Stimulated activated CD8-positive, alpha-beta memory T cell treated with anti-CD3 and anti-CD28 coated beads, Interleukin-15, amount 100 ng/mL, for 4 hours (primary cell): ENCODE results near the gene KDELR1.
"Not testable (repeated sequence)": the region's sequence is repeated elsewhere in the genome, so short reads cannot be mapped to it uniquely, and the experiment has no call there.

Experiments
- DNase-seq, 2 donors: peaks; one replicate each; pipeline ENCODE4 v3.0.0-alpha.2; 2020; ENCODE audit warnings: low read depth in 2 of 2

KDELR1 gene

DNA sequence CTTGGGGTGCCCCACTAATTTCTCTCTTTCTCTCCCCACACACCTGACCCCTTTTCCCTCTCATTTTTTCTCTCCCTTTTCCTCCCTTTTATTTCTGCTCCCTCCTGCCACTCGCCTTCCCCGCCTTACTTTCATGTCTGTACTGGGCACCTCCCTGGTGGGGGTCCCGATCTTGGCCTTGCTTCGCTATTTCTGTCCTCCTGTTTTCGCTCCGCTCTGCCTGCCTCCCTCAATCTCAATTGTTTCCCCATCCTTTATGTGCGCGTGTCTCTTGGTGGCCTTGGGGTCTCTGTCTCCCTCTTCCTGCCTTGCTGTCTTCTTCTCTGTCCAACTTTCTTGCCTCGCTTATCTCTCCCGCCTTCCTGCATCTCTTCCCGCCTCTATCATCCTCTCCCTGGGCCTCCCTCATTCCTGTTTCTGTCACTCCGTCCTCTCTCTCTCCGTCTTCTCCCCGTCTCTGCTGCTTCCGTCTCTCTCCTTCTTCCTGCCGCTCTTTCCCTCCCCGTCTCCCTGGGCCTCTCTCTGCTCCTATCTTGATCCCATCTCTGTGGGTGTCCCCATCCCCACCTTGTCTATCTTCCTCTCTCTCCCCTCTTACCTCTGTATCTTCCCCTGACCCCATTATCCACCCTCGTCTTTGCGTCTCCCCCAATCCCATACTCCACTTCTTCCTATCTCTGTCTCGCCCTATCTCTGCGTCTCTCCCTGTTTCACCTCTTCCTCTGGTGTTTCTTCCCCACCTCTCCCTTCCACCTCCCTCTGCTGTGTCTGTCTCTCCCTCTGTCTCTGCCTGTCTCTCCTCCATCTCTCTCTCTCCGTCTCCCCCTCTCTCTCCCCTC lies 6.1 kb upstream of the KDELR1 start:
- no peak for DNase-seq

DNA sequence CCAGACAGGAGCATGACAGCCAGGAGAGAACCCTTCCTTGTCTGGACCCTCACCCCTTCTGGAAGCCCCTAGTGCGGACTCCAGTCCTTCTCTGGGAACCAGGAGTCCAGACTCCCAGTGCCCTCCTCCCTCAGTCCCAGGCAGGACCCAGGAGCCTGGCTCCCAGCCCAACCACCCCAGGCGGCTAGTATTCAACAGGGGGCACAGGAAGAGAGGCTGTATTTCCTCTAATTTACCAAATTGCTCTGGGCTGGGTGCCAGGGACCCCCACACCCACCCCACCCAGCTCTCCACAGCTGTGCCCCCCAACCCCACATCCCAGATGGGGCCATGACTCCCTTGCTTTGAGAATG lies 5.4 kb upstream of the KDELR1 start:
- DNase-seq: no peak

DNA sequence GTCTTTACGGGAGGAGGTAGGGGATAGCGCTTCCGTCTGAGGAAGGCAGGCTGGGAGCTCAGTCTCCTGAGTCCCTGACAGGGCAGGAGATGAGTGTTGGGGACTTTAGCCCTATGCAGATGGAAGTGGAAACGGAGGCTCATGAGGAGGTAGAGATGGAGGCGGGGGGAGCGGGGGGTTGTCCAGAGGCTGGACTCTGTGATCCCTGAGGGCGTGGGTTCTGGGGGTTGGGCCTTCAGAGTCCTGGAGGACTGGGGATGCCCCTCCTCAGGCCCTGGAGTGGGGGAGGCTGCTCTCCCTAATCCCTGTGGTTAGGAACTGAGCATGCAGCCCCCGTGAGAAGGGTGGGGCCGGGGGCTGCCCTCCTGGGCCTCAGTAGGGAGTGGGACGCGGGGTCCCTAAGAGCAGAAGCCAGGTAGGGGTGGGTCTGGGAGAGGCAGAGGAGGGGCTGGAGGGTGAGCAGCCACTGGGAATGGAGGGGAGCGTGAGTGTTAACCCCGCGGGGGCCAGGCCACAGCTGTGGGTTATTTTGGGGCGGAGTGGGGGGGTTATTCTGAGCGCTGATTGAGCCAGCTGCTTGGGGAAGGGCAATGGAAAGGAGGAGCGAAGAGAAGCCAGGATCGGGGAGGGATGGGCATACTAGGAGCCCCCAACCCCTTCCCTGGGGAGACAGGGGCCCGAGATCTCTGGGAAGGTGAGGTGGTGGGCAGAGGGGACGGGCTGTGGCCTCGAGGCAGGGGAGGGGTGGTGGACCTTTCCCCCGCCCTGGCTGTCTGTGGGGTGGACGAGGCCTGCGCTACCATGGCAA lies 4.9 kb upstream of the KDELR1 start:
- DNase-seq: no peak

DNA sequence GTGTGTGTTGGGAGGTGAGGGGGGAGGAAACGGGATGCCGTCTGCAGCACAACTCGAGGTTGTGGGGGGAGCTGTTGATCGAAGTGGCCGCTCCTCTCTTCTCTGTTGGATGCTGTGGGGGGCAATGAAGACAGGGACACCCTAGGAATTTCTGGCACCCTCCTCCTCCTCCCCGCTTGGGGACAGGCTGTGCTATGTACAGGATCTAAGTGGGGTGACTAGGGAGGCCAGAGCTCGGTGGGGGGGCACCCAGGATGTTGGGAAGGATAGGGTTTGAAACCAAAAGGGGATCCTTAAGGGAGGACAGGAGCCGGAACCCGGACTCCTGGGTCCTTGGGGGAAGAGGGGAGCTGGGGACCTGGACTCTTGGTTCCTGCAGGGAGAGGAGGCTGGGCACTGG lies 4.1 kb upstream of the KDELR1 start:
- no peak for DNase-seq

DNA sequence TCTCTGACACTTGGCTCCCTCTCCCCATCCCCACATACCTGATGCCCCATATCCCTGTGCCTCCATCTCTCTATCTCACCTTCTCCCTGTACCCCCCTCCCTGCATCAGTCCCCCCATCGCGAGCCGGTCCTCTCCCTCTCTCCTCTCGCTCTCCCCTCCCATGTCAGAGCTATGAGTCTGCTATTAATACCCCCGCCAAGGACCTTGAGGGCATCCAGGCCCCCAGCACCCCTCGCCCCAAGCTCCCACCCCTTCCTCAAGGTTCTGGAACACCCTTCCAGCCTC lies 3.8 kb upstream of the KDELR1 start:
- no peak for DNase-seq

DNA sequence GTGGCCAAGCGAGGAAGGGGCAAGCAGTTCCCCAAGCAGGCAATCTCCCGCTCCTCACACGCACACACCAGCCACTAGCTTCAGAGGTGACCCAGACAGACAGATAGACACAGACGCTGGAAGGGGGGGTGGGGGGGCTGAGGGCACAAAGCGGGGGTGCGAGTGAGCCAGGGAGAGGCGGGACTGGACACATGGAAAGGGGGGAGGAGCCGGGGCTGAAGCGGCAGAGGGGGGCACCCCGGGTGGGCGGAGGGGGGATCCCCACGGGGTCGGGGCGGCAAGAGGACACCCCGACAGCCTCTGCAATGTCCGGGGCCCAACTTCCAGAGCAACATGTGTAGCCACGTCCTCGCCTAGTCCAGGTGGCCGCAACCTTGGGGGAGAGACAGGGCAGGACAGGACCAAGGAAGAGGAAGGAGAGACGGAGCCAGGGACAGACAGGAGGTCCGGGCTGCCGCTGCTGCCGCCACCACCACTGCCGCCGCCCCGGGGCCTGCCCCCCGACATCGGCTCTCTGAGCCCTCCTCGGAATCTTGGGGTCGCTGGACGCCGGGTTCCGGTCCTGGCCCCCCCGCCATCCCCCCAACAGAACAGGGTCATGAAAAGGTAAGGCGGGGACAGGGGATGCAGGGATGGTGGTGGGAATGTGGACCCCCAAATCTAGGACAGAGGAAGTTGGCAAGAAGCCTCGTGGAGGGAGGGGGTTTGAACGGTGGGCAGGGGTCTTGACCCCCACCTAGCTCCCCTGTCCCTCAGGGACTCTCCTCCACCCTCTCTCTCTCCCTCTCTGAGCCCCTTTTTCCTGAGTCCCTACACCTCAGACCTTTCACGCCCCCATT lies 3.2 kb upstream of the KDELR1 start:
- DNase-seq: no peak

DNA sequence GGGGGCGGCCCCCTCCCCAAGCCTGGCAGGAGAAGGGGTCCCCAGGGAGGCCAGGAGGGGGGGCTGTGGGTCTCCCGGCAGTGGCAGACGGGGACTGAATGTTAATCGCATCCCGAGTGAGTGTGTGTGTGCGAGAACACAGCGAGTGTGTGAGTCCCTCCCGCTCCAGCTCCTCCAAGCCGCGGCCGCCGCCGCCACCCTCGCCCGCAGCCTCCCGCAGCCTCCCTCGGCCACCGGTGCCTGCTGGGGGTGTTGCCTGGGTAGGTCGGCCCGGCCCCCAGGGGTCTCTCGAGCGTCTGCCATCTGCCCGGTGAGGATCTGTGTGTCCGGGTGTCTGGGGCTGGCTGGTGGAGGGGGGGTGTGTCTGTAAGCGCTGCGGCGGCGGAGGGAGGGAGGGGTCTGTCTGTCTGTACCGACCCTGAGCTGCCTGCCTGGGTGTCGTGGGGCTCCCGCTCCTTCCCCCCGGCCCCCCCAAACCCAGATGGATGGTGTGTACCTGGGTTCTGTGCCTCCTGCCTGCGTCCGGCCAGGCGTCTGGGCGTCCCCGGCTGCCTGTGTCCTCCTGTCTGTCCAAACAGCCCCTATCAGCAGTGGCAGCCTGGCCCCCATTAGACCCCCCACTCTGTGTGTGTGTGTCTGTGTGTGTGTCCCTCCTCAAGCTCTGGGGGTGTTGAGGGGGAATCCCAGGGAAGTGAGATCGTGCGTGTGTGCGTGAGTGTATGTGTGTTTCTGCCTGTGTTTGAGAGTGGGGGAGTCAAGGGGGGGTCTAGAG lies 2.4 kb upstream of the KDELR1 start, which contains the start of gene GRIN2D:
TSS of gene GRIN2D (plus strand) at position 110 of the 772 bp plus-strand sequence. CDS start 4,725 bp downstream, outside the sequence.
- no peak for DNase-seq

DNA sequence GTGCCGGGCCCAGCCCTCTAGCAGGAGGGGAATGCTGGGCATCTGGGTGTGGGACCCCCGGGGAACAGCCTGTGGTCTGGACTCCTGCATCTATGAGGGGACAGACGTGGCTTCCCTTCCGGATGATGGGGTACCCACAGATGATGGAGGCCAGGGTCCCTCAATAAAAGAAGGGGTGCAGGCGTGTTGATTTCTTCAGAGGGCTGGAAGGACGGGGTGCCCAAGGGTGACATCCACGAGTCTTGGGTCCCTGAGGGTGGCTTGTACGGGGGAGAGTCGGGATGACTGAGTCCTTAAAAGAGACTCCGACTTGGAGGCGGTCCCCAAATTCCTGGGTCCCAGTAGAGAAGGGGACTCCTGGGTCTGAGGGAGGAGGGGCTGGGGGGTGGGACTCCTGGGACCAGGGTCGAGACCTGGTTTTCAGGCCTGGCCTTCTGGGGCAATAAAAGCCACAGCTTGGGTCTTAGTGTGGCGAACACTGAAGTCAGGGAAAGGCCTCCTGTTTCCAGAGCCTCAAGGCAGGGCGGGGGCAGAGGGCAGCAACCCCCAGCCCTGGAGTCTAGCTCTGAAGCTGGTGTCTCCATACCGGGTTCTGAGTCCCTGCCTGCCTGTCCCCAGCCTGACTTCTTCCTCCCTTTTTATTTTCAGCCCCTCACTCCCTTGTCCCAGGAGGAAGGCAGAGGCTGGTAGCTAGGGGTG lies 1.7 kb upstream of the KDELR1 start:
- no peak for DNase-seq

DNA sequence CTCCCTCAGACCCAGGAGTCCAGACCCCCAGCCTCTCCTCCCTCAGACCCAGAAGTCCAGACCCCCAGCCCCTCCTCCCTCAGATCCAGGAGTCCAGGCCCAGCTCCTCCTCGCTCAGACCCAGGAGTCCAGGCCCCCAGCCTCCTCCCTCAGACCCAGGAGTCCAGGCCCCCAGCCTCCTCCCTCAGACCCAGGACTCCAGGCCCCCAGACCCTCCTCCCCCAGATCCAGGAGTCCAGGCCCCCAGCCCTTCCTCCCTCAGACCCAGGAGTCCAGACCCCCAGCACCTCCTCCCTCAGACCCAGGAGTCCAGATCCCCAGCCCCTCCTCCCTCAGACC lies 624 bp upstream of the KDELR1 start:
- not testable (repeated sequence) for DNase-seq

DNA sequence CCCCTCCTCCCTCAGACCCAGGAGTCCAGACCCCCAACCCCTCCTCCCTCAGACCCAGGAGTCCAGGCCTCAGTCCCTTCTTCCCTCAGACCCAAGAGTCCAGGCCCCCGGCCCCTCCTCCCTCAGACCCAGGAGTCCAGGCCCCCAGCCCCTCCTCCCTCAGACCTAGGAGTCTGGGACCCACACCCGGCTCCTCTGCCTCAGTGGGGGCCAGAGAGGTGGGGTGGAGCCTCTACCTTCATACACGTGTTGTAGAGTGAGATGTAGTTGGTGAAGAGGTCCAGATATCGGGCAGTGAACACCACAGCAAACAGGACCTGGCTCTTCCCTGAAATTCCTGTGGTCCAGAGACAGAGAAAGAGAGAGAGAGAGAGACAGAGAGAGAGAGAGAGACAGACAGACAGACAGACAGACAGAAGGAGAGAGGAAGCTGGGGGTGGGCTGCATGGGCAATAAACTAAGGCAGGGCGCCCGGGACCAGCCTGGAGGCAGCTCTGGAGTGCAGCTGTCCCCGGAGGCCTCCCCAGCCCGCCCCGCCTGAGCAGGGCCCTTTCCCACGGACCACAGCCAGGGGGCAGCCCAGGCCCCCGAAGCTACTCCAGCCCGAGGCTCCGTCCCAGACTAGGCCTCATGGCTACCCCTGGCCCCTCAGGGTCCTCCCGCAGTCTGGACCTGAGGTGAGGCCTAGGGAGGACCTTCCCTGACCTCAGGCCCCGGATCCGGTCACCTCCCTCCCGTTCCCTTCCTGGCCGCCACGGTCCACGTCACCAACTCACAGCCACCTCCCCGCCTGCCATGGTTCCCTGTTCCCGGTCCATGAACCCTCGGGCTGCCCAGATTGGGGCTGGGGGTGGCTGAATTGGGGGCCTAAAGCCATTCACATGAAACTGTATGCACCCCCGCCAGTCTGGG lies 907 bp downstream of the KDELR1 start:
- DNase-seq: peak in 1 of 2 donors; percentile 38

DNA sequence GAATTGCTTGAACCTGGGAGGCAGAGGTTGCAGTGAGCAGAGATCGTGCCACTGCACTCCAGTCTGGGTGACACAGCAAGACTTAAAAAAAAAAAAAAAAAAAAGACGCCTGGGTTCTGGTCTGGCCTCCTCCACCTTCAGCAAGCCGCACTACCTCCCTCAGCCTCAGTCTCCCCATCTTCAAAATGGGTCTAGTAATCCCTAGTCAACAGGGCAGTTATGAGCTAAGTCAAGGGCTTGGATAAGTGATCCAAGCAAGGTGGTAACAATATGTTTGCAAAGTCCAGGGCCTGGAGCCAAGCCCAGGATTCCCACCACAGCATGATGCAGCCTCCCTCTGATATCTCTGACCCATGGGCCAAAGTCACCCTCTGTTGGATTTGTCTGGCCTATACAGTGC lies 4.4 kb downstream of the KDELR1 start:
- DNase-seq: no peak

DNA sequence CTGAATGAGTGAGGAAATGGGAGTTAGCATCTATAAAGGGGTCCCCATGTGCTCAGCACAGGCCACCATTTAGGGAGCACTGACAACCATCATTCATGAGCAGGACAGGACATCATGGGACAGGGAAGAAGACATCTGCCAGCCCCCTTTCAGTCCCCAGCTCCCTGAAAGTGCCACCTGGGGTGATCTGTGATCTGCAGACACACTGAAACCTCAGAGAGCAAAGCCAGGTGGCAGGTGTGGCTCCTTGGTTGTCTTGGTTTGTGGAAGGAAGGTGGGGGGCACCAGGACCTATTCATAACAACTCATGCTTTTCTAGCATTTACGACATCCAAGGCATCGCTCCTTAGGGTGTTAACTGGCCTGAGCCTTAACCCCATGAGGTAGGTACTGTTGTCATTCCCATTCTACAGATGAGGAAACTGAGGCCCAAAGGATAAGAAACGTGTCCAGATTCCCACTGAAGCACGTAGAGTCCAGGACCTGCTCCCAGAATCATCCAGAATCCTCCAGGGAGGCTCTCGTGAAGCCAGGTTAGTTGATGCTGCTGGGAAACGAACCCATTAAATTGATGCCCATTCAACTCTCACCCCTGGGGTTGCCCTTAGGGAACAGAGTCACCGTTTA lies 5.8 kb downstream of the KDELR1 start:
- DNase-seq: no peak

DNA sequence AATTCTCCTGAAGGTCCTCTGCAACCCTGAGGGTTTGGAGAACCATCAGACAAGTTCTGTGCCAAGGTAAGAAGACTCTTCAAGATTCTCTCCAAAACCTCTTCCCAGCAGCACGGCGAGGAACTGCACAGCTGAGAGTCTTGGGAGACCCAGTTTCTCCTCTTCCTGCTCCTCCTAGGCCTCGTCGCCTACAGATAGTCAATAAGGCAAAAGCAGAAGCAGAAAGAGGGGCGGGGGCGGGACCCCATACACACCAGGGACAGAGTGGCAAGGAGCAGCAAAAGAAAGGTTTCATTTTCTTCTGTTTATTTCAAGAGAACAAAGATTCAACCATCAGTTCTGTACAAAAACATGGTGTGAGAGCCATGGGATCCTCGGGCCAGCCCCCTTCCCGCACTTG lies 9.1 kb downstream of the KDELR1 start:
- DNase-seq: no peak

DNA sequence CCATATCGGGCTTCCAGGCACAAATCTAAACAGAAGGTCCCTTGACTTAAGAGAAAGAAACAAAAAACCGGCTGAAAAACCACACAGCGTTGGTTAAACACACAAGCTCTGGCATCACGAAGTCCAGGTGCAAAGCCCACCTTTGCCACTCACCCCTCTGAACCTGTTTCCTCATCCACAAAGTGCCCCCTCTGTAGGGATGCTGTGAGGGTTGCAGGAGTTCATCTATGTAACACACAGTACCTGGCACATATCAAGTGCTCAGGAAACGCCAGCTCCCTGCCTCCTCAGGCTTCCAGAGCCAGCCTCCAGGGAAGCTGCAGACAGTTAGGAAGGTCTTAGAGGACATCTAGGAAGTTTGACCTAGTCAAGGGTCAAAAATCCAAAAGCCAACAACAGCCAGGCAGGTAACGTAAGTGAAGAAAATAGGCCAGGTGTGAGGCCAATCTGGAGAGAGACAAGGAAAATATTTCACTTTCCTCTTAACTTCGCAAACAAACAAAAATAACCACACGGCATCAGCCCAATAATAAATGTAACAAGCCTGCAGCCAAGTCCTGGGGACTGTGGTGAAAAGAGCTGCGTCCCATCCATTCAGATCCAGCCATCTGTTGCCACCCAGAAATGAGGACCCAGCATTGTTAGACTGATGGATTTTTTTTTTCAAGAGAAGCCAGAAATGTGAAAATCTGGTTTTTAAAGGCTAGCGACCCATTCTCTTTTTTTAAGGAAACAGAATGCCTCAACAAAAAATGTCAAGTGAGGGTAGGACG lies 10.0 kb downstream of the KDELR1 start:
- no peak for DNase-seq

DNA sequence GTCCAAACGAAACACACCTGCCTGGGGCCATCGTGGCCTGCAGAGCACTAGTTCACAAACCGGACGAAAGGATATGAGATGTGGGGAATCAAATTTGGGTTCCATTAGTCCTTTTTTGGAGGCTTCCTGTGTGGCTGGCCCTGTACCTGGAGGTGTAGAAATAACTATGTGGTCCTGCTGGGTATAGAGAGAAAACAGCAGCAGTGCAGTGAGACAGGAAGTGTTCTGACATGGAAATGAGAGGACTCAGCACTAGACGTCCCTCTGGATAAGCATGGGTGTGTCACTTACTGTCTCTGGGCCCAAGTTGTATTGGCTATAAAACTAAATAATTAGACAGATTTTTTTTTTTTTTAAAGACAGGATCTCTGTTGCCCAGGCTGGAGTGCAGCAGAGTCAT lies 12.3 kb downstream of the KDELR1 start:
- DNase-seq: no peak

DNA sequence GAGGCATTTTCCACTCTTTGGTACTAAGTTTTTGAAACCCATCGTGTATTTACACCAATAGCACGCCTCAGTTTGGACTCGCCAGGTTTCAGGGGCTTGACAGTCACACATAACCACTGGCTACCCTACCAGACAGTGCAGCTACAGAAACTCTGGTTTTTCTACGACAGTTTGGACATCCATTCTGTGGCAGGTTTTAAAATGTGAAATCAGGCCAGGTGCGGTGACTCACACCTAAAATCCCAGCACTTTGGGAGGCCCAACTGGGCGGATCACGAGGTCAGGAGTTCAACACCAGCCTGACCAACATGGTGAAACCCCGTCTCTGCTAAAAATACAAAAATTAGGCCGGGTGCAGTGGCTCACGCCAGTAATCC lies 13.2 kb downstream of the KDELR1 start:
- no peak for DNase-seq

DNA sequence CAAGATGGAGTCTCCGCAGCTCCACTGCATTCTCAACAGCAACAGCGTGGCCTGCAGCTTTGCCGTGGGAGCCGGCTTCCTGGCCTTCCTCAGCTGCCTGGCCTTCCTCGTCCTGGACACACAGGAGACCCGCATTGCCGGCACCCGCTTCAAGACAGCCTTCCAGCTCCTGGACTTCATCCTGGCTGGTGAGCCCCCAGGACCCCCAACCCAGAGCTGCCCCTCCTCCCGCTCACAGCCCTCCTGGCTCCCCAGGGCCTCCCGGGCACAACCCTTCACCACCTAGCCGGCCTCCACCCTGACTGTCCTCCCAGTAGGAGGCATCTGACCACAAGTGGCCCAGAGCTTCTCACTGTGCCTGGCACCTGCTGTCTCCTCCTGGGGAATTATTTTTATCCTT lies 17.8 kb downstream of the KDELR1 start:
- DNase-seq: no peak

DNA sequence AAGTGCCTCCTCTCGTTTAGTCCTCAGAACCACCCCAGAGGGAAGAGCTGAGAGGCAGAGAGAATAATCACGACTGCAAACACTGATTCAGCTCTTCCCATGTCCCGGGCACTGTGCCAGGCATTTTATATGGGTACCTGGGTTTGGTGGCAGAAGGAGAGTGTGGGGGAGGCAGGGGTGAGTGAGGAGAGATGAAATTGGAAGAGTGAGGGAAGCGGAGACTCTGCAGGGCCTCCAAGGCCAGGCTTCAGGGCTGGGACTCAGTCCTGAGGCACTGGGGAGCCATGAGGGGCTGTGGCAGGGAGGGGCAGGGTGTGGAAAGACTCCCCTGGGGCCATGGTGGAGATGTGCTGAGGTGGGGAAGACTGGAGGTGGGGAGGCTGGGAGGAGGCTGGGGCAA lies 18.4 kb downstream of the KDELR1 start:
- no peak for DNase-seq

DNA sequence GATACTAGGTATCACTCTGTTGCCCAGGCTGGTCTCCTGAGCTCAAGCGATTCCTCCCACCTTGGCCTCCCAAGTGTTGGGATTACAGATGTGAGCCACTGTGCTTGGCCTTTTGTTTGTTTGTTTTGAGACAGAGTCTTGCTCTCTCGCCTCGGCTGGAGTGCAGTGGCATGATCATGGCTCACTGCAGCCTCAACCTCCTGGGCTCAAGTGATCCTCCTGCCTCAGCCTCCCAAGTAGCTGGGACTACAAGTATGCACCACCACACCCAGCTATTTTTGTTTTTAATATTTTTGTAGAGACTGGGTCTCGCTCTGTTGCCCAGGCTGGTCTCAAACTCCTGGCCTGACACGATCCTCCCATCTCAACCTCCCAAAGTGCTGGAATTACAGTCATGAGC lies 19.6 kb downstream of the KDELR1 start:
- not testable (repeated sequence) for DNase-seq
